Esophagus squamous epithelium (tissue), 5 donors: ENCODE data around the gene CREM. TPM values are rescaled to one million over a fixed set of nuclear protein-coding genes. Genes with fewer than 3 reads are reported as not detected.

Experiments
- DNase-seq: peaks from one replicate; lab custom pipeline; 2025; lab: John Stamatoyannopoulos, UW
- H3K27ac ChIP-seq, 4 donors: fragments of 200-600 bp; sonication (generic); one replicate each; pipeline ENCODE4 v1.5.1; 2016 to 2019; ENCODE audit warnings: mild to moderate bottlenecking in 1 of 4
- H3K27me3 ChIP-seq, 4 donors: fragments of 200-600 bp; sonication (generic); 1 replicate in 3 of 4; 2 replicates in 1 of 4; pipeline versions ENCODE4 v1.5.1 to v1.6.0; 2017 to 2021; ENCODE audit warnings: antibody characterized with exemption in 1 of 4
- H3K36me3 ChIP-seq, 3 donors: fragments of 200-600 bp; sonication (generic); one replicate each; pipeline ENCODE4 v1.5.1; 2016 to 2019
- H3K4me1 ChIP-seq, 3 donors: fragments of 200-600 bp; sonication (generic); one replicate each; pipeline ENCODE4 v1.5.1; 2017 to 2019
- H3K4me3 ChIP-seq, 4 donors: fragments of 200-600 bp; sonication (generic); 1 replicate in 3 of 4; 2 replicates in 1 of 4; pipeline ENCODE4 v1.5.1; 2016 to 2019; ENCODE audit warnings: mild to moderate bottlenecking in 2 of 4, moderate library complexity in 1 of 4
- H3K9me3 ChIP-seq, 3 donors: fragments of 200-600 bp; sonication (generic); one replicate each; pipeline ENCODE4 v1.5.1; 2016 to 2019
- POLR2A ChIP-seq, 4 donors: fragments of 450-650 bp; IDR thresholded peaks; one replicate each; pipeline ENCODE4 v1.6.1; 2017; ENCODE audit warnings: antibody characterized with exemption in 4 of 4, mild to moderate bottlenecking in 4 of 4, moderate library complexity in 3 of 4
- WGBS, 2 donors: methylation state at CpG; one replicate each; pipeline ENCODE4 v1.1.5; 2018; 5-methylcytosine and 5-hydroxymethylcytosine counted together
- intact Hi-C: fragments of 100-400 bp; cut with DNase I; formaldehyde crosslinking; loops from one replicate; pipeline ENCODE4 v1.15.0; 2022
- small RNA-seq, 4 donors: library from RNA; depleted of rRNA; stranded (forward); fragments of <200 nt; gene quantifications; one replicate each; pipeline ENCODE3, GENCODE V24; 2016
- total RNA-seq, 4 donors: library from RNA; depleted of rRNA; stranded (reverse); fragments of >200 nt; gene quantifications; one replicate each; pipeline ENCODE4 v1.1.0, GENCODE V29; 2016
- TF ChIP-seq, protein P1 (sequence below), 6 experiments: fragments of 450-650 bp in 4 of 6; fragments of 200-600 bp in 2 of 6; sonication (generic) in 2 of 6; IDR thresholded peaks; one replicate each; pipeline ENCODE4 v1.5.1; 2016 to 2019; ENCODE audit warnings: antibody characterized with exemption in 6 of 6, mild to moderate bottlenecking in 4 of 6, moderate library complexity in 4 of 6
- donor health status: DM: yes; HTN: yes; CAD: no.

Gene CREM
- total RNA-seq, 4 donors from 2014 or later: 19.4 to 23.8 (median 21.6) TPM

DNA sequence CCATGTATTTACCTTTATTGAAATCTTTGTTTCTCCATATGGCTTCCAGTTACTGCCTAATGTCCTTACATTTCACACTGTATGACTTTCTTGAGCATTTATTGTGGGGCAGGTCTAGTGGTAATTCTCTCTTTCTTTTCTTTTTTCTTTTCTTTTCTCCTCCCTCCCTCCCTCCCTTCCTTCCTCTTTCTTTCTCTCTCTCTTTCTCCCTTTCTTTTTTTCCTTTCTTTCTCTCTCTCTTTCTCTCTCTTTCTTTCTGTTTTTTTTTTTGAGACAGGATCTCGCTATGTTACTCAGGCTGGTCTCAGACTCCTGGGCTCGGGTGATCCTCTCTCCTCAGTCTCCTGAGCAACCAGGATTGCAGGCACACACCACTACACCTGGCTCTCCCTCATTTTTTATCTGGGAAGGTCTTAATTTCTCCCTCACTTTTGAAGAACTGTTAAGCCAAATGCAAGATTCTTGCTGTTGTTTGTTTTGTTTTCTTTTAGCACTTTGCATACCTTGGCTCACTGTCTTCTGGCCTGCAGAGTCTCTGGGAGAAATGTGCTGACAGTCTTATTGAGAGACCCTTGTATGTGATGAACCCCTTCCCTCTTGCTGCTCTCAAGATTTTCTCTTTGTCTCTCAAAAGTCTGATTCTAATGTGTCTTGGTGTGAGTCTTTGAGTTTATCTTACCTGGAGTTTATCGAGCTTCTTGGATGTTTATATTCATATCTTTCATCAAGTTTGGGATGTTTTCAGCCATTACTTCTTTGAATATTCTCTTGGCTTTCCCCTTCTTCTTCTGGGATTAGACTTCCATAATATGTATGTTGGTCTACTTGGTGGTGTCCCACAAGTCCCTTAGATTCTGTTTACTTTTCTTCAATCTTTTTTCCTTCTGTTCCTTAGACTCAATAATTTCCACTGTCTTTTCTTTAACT is 130.7 kb downstream of the CREM start:
- peaks cover 0 to 7% (median 0%) of the 10 kb centered on the region in 3 donors for H3K9me3 ChIP-seq
- WGBS, 2 donors: 82 to 87% methylated on average over 3 of the region's 3 CpGs
- H3K27me3 ChIP-seq: no peaks in the 10 kb centered on the region
- intact Hi-C loops: no loop called here
- no peak for DNase-seq
- H3K36me3 ChIP-seq: no peaks in the 10 kb centered on the region
- H3K4me1 ChIP-seq: no peaks in the 10 kb centered on the region
- H3K27ac ChIP-seq: no peak overlapping the region
- TF ChIP-seq, protein P1, sequence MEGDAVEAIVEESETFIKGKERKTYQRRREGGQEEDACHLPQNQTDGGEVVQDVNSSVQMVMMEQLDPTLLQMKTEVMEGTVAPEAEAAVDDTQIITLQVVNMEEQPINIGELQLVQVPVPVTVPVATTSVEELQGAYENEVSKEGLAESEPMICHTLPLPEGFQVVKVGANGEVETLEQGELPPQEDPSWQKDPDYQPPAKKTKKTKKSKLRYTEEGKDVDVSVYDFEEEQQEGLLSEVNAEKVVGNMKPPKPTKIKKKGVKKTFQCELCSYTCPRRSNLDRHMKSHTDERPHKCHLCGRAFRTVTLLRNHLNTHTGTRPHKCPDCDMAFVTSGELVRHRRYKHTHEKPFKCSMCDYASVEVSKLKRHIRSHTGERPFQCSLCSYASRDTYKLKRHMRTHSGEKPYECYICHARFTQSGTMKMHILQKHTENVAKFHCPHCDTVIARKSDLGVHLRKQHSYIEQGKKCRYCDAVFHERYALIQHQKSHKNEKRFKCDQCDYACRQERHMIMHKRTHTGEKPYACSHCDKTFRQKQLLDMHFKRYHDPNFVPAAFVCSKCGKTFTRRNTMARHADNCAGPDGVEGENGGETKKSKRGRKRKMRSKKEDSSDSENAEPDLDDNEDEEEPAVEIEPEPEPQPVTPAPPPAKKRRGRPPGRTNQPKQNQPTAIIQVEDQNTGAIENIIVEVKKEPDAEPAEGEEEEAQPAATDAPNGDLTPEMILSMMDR (IDR thresholded peaks at IDR 0.05): no peak
- no peak for TF ChIP-seq POLR2A (IDR thresholded peaks at IDR 0.05)
- H3K4me3 ChIP-seq: no peak overlapping the region

DNA sequence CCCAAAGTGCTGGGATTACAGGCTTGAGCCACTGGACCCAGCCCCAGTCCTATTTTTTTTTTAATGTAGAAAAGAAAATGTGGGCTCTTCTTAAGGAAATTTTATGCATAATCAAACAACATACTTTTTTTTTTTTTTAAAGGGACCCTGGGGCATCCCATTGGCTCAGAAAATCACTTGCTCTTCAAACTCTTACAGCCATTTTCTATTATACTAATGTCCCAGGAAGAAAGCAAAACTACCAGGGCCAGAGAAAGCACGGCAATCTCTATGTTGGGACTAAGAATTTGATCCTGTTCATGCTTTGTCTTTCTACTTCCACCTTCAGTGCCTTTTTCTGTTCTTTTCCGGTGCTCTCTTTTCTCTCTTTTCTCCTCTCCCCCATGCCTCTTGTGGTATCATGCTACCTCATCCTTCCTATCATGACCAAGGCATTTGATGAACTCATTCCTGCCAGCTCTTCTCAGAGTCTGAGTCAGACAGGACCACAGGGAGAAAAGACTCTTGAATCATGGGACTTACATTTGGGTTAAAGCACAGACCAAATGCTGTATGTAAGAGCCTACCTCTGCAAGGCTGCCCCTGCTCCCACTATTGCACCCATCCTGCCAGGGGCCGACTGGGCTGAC is 133.2 kb downstream of the CREM start:
- Histone ChIP-seq H3K36me3 (no peaks in the 10 kb centered on the region), H3K27ac (no peak overlapping the region), H3K4me1 (no peaks in the 10 kb centered on the region), H3K4me3 (no peak overlapping the region), H3K27me3 (no peaks in the 10 kb centered on the region), H3K9me3 (peaks cover 0 to 7% (median 0%) of the 10 kb centered on the region in 3 donors)
- DNase-seq: no peak
- intact Hi-C loops: no loop called here
- WGBS, 2 donors: 59 to 72% methylated on average over 3 of the region's 3 CpGs
- TF ChIP-seq, protein P1 (IDR thresholded peaks at IDR 0.05): no peak
- TF ChIP-seq POLR2A (IDR thresholded peaks at IDR 0.05): no peak

DNA sequence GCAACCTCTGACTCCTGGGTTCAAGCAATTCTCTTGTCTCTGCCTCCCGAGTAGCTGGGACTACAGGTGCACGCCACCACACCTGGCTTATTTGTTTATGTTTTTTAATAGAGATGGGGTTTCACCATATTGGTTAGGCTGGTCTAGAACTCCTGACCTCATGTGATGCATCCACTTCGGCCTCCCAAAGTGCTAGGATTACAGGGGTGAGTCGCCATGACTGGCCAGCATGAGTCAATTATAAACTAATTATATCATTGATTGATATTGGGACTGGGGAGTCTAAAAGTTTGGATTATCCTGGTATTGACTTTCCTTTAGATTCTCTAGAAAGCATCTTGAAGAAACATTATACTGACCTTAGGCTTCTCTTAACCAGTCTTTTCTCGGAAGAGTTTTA is 135.8 kb downstream of the CREM start:
- Histone ChIP-seq H3K27me3 (no peaks in the 10 kb centered on the region), H3K4me3 (no peak overlapping the region), H3K27ac (no peak overlapping the region), H3K9me3 (peaks cover 0 to 5% (median 0%) of the 10 kb centered on the region in 3 donors), H3K4me1 (no peaks in the 10 kb centered on the region), H3K36me3 (no peaks in the 10 kb centered on the region)
- intact Hi-C loops: no loop called here
- DNase-seq: no peak
- no peak for TF ChIP-seq POLR2A (IDR thresholded peaks at IDR 0.05)
- TF ChIP-seq, protein P1 (IDR thresholded peaks at IDR 0.05): no peak
- WGBS, 2 donors: 91 to 93% methylated on average over 5 of the region's 5 CpGs

Small RNA genes within 50 kb of the gene (small RNA-seq; reads per million reads assigned to genes)
- gene MIR3611 (0 reads per million in 4 donors), gene RNU6-1167P (0 reads per million in 4 donors), gene RNU6-794P (0 reads per million in 4 donors), gene RNU7-77P (0 reads per million in 4 donors)

Other genes starting within 250 kb of the CREM start
- gene CUL2, start 36.5 kb upstream of the CREM start, total RNA-seq: 10 to 100 TPM; 12.7 to 21.2 (median 19.5) TPM
- 10 to 100 TPM; 24.1 to 41.5 (median 30.4) TPM for gene CCNY, start 209.7 kb downstream of the CREM start, total RNA-seq